Ramos (cell line): ENCODE data around the gene SHTN1.

ENCODE experiments used
- in situ Hi-C: fragments of 300-500 bp; cut with MboI; formaldehyde crosslinking; loops from one replicate; pipeline ENCODE4 v1.14.3; 2022; ENCODE audit warnings: low sequenced_read_pairs; ENCODE audit not compliant: unreplicated experiment

Gene SHTN1

DNA sequence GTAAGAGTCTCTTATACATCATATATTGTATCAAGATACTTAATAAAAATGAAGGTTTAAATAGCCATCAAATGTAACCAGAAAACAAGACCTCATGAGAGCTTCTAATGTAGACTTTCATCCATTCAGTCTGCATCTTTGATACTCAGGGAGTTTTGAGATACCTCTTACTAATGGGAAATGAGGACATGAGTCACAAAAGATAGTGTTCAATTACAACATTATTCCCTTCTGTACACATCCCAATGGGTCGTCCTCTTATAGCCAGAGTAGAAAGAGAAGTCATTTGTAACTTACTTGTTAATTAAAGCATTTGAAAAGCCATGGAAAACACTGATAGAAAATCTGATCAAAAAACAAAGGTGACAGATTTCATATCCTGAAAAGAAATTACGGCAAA lies 19.4 kb downstream of the SHTN1 start:
- in situ Hi-C loops = no loop called here

DNA sequence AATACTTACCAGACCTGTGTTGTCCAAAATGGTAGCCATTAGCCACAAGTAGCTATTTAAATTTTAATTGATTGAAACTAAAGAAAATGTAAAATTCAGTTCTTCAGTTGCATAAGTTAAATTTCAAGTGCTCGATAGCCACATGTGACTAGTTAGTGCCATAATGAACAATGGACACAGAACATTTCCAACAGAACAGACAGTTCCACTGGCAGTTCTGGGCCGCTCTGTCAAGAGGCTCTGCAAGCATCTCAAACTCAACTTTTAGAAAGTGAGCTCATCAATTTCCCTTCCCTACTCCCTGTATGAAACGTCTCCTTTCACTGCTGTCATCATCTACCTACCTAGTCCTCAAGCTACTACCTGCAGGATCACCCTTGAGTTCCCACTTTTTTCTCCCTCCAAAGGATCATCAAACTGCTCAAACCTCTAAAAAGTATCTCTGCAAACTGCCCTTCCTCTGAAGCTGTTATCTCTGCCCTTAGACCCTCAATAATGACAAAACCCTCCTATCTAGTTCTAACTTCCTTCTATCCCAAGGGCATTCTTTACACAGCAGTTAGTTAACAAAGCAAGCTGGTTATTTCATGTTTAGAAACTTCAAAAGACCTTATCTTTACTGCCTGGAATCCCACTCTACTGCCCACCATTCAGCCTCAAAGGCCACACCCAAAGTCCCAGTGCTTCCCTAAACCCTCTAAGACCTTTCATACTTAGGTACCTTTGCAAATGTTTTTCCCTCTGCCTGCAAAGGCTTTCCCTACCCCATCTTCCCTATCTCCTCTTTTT lies 20.6 kb downstream of the SHTN1 start:
- in situ Hi-C loops = no loop called here

DNA sequence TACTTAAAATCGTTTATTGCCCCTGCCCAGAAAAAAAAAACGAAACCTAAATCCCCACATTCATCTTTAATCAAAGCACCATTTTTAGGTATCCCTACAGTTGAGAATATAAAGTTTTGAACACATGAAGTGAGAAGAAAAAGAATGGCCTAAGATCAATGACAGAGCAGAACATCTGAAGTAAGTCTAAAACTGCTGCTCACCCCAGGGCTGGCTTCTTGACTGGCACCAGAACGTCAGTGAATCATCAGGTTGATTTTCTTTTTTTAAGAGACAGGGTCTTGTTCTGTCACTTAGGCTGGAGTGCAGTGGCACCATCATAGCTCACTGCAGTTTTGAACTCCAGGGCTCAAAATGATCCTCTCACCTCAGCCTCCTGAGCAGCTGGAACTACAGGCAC lies 24.9 kb downstream of the SHTN1 start:
- in situ Hi-C loops = no loop called here

DNA sequence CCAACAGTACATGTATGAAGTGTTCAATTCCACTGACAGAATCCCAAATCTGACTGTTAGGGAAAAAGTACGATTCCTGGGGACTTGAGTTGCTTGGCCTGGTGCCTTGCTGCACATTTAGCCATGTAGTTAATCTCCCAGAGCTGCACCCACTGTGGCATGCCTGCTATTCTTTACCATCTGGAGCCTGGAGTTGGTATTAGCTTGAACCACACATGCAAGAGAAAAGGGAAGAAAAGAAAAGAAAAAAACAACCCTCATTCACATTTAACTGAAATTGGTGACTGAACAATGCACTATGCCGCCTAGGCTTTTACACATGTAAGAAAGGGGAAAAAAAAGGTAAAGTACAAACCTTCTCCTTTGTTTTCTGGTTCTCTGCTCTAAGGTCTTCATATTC lies 26.1 kb downstream of the SHTN1 start:
- in situ Hi-C loops = no loop called here

DNA sequence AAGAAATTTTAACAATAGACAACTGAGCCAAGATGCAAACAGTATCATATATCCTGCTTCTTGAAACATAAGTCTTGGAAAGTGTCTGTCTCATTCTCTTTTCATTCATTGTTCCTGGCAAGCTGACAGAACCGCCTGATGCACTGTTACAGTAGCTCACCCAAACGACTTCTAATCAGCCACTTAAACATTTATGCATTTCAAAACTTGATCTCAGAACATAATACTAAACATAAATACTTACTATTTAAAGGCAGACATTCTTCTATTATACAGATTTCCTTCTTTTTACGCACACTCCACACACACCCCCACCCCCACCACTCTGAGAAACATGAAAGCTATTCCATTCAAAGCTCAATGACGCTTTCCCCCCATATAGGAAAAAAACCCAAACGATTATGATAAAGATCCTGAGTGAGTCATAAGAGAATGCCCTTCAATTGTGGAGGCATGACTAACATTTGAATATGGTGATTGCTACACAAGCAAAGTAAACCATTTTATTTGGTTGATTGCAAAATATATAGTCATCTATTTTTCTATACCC lies 30.5 kb downstream of the SHTN1 start:
- in situ Hi-C loops = no loop called here

DNA sequence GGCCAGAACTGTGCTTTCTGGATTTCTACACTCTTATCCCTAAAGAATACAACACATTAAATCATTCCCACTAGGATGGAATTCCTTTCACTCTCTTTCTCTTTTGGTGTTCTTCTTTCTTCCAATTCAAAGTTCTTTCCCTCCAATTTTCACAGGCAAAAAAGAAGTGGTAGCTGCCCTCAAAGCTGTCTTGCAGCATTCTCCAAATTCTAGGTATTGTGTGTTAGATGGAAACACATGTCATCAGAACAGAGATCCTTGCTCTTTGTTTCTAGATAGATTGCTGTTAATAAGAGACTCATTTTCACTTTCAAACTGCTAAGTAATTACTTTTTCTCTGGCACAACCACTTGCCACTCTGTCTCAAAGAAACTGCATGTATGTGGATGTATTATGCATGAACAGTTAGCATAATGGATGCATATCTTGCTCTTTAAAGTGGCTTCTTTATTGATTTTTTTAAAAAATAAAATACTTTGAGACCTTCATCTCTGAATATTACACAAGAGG lies 31.0 kb downstream of the SHTN1 start:
- in situ Hi-C loops = no loop called here

DNA sequence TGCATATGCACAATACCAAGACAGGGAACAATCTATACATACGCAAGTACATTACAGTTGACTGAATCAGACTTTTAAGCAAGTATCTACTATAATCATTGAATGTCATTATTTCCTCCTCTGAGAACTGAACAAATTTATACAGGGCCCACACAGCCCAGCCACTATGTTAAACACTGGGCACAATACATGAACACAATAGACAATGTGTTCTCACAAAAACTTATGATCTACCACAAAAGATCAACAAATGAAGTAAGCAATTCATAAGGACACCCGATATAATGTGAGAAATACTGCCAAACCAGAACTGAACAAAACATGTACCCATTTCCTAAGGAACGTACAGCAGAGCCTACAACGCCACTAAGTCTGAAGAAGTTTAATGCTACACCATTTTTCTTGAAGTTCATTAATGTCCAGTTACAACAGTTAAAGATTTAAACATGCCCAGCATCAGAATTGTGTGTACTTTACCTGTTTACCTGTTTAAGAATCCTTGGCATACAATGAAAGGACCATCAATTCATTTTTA lies 31.5 kb downstream of the SHTN1 start:
- in situ Hi-C loops = no loop called here

DNA sequence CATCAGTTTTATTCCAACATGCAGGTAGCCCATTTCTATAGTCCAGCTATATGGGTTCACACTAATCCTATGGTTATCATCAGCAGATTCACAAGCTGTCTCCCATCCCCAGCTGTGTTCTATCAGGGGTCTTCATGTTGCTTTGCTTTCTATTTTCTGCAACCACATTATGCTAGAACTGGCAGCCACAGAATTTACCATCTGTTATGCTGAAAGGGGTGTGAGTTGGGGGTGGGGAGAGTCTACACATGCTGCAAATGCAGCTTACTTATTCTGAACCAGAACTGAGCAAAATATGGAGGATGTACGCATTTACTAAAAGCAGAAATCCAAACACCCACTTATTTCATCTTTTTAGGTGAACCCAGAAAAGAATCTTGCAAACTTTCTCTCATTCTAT lies 32.9 kb downstream of the SHTN1 start:
- in situ Hi-C loops = no loop called here

DNA sequence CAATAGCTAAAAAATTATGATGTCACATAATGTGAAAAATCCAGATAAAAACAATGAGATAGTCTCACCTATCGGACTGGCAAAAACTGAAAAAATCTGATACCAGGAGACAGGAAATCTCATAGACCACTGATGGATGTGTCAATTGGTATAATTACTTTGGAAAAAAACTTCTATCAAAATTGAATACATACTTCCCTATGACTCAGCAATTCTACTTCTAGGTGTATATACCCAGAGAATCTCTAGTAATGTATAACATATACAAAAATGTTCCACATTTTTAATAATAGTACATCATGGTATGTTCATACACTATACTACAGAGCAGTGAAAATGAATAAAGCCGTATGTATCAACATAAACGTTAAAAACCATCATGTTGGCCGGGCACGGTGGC lies 34.9 kb downstream of the SHTN1 start:
- in situ Hi-C loops = no loop called here

DNA sequence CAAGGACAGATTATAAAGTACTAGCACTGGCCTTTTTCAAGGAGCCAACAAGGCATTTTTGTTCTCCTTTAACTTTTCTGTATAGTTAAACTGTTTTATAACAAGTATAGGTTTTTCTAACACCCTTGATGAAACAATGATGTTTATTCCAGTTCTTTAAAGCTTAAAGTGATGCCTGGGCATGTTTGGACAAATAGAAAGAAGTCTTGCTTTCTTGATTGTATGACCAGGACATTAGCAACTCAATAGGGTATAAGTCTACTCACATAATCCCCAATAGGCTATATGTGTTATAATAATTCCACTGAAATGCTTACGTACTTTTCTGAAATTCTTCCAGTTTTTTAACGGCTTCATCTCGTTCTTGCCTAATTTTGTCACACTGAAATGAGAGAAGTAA lies 36.7 kb downstream of the SHTN1 start:
- in situ Hi-C loops = no loop called here

DNA sequence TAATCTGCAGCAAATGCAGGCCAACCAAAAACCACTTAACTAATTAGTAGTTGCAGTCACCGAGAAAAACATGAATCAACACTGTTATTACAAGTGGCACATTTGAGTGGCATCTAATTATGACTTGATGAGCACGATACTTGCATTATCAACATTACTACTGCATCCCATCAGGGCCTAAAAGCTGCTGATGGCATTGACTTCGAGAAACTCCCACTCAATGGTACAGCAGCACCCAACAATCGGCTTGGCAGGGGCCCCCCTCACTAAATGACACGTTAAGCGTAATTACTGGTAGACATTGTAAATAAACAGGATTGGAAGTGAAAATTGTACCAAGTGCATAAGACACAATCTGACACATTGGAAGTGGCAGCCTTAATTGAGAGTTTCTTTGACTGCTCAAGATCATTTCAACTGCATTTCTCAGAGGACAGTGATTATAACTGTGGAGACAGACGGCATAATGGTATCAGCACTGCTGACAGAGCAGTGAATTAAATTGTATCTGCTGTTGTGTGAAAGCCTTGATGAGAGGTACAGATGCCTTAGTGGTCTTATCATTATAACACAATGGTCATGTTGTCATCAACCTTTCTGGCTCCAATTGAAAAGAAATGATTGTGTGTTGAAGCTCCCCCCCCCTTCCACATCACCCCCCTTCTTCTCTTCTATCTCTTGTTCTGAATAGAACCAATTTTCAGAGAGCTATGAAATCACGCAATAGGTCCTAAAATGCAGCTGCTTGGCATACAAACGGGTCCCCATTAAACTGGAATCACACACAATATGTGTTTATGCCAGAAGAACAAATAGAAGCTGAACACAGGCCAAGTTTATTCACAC lies 43.4 kb downstream of the SHTN1 start:
- in situ Hi-C loops = no loop called here

DNA sequence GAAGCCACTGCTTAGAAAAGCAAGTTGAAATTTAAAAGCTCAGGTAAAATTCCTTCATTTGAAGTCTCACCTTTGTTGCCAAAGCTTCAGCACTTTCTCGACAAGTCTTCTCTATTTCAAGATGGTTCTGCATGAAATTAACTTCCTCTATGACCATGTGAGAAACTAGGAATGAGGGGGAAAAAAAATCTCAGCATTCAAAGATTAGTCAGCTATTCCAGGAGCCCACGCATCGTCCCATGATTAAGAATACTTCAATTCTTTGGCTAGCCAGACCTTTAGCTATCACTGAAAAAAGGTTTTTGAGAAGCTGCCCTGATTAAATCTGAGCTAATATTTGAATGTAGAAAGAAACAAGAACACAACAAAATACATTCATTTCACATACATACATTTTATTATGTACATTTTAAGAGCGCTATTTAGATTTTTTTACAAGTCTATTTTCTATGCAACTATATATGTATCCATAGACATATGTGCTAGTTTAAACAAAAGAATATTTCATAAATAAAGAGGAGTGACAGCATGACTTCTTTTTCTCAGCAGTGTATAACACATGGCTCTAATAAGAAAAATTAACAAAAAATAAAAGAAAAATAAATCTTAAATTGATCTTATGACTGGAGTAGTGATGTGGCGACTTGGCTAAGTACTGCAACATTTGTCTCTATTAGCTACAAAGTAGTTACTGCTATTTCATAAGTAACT lies 44.8 kb downstream of the SHTN1 start:
- in situ Hi-C loops = no loop called here

DNA sequence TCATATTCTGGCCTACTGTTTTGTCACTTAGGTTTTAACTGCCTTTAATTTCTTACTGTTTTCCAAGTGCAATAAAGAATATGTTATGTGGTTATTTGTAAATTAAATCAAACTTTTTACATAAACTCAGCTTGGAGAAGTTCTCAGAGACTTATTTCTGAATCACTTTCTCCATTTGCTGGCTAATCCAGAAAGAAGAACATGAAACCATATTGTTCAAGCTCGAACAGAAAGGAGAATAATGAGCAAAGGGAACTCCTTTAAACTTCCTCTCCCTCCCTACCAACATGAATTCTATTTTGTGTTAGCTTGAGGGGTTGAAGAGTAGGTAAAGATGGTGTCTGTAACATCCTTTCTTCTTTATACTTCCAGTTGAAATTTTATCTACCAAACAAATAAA lies 52.3 kb downstream of the SHTN1 start:
- in situ Hi-C loops = no loop called here

DNA sequence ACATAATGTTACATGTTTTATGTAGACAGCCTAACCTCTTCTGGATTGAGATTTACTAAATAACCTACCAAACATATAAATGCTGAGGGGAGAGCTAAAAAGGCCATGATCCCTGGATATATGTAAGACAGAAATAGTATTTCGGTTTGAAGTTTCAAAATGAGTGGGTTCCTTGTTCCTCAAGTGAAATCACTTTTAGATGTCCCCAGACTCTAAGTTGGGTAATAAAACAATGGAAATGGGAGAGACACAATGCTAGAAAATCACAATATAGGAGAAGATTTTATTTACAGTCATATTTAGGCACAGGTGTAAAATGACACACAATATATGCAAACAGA lies 56.5 kb downstream of the SHTN1 start:
- in situ Hi-C loops = no loop called here

DNA sequence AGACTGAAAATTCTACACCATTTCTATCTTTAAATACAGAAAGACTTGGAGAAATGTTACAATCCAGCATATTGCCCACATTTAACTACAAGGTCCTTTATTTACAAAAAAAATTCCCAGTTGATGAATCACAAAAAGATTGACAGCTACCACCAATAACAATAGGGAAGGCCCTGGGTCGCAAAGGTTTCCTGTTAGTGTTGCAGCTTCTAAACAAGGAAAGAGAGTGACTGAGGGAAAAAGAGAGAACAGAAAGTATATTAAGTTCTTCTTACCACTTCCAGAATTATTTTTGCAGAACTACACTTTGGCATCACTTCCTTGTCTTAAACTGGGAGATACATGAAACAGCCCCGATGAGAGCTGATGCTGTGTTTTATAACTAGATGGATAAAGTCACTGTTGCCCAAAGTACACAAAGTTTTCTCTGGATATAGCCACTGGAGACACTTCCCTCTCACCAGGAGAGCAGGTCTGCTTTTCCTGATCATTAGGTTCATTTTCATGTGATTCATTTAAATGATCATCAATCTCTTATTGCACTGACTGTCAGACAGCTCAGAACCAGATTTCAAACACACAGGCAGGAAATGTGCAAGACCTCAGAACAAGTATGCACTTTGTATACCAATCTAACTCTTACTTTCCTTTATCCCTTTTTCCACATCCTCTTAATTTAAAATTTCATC lies 57.0 kb downstream of the SHTN1 start:
- in situ Hi-C loops = no loop called here

DNA sequence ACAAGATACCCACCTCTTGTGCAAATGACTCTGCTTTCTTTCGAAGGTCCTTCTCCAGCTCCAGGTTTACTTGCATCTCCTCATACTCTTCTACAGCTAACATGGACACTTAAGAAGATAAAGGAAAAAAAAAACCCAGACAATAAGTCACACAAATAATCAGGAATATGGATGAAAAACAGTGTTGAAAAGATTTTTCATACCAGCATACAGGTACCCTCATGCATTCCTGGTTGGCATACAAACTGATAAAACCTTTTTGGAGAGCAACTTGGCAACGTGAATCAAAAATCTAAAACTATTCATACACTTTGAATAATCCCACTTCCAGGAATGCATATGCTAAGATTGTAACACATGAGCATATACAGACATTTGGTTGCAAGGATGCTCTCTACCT lies 60.1 kb downstream of the SHTN1 start:
- in situ Hi-C loops = no loop called here

DNA sequence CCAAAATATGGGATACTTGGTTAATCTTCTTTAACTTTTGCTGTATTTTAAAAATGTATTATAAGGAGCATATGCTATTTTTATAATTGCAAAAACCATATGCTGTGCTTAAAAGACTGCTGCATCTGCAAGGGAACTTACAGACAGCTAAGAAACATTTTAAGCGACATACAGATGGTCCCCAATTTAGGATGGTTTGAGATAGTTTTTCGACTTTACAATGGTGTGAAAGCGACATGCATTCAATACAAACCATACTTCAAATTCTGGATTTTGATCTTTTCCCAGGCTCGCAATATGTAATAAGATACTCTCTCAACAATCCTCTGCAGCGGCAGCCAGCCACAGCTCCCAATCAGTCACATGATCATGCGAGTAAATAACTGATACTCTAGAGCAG lies 73.2 kb downstream of the SHTN1 start:
- in situ Hi-C loops = no loop called here

DNA sequence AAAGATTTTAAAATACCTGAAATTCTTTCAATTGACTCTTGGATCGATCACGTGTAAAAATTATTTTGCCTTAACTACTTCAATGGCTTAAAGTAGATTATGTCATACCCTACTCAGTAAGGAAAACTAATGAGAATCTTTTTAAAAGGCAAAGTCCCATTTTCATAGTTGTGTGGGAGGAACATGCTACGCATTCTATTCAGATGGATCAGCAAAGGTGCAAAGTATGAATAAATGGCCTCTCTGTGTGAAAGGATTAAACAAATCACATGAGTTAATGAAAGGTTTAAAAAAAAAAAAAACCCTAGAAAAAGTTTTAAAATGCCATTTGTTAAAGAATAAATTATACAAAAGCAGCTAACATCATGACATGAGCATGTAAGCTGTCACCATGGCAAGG lies 78.6 kb downstream of the SHTN1 start:
- in situ Hi-C loops = no loop called here

DNA sequence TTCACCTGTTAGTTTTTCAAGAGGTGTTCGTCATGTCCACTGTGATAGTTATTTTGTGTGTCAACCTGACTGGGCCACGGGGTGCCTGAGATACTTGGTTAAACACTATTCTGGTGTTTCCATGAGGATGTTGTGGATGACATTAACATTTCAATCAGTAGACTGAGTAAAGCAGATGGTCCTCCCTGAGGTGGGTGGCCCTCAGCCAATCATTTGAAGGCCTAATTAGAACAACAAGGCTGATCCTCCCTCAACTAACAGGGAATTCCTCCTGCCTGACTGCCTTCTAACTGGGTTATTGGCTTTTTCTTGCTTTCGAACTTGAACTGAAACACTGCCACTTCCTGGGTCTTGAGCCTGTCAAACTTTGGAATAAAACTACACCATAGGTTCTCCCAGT lies 79.9 kb downstream of the SHTN1 start:
- in situ Hi-C loops = no loop called here

DNA sequence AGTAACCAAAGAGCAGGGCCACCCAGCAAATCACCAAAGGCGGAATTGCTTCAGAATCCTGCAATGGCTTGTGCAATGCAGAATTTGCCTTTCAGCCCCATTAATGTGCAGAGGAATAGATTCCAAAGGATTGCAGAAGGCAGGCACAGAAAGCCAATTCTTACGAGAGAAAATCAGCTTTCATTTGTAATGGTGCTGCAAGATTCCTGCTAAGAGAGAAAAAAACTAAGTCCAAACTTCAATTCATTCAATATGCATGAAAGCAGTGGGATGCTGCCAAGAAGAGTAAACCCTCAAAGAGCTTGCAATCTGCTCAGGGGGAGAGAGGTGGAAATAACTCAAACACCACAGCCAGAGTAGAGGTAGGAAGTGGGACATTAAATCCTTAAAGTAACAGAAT lies 85.3 kb downstream of the SHTN1 start:
- in situ Hi-C loops = no loop called here
